ENCODE results near the gene RNF148.

The RNF148 gene

DNA sequence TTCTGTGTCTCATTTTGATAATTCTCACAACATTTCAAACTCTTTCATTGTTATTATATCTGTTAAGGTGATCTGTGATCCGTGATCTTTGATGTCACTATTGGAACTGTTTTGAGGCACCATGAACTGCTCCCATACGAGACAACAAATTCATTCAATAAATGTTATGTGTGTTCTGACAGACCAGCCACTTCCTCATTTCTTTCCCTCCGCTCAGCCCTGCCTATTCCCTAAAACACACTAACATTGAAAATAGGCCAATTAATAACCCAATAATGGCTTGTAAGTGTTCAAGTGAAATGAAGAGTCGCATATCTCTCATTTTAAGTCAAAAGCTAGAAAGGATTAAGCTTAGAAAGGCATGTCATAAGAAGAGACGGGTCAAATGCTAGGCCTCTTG lies 49.0 kb downstream of the RNF148 start:
- no peak overlapping the region for H3K27ac ChIP-seq (ENCODE audit: low read length)
- no peaks in the 10 kb centered on the region for H3K27me3 ChIP-seq (replicated peaks; ENCODE audit: insufficient read depth, low read length)
- TF ChIP-seq EZH2 (optimal IDR thresholded peaks at IDR 0.05; ENCODE audit: low read depth, low read length) (no peak), EZH2phosphoT487 (IDR thresholded peaks at IDR 0.05; ENCODE audit: low read length) (no peak)
- TF ChIP-seq, protein P1, sequence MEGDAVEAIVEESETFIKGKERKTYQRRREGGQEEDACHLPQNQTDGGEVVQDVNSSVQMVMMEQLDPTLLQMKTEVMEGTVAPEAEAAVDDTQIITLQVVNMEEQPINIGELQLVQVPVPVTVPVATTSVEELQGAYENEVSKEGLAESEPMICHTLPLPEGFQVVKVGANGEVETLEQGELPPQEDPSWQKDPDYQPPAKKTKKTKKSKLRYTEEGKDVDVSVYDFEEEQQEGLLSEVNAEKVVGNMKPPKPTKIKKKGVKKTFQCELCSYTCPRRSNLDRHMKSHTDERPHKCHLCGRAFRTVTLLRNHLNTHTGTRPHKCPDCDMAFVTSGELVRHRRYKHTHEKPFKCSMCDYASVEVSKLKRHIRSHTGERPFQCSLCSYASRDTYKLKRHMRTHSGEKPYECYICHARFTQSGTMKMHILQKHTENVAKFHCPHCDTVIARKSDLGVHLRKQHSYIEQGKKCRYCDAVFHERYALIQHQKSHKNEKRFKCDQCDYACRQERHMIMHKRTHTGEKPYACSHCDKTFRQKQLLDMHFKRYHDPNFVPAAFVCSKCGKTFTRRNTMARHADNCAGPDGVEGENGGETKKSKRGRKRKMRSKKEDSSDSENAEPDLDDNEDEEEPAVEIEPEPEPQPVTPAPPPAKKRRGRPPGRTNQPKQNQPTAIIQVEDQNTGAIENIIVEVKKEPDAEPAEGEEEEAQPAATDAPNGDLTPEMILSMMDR (IDR thresholded peaks at IDR 0.05; ENCODE audit: low read length), result no peak
- H3K36me3 ChIP-seq (replicated peaks; ENCODE audit: insufficient read depth, low read length), result no peaks in the 10 kb centered on the region
- no peaks in the 10 kb centered on the region for H3K4me1 ChIP-seq (ENCODE audit: low read length)
- no peak overlapping the region for H3K4me2 ChIP-seq (ENCODE audit: low read depth, low read length)
- no peak overlapping the region for H3K9ac ChIP-seq (ENCODE audit: low read length)
- H3F3A ChIP-seq (ENCODE audit: insufficient read depth, low read length), result no peaks in the 10 kb centered on the region
- H3K79me2 ChIP-seq (ENCODE audit: low read length), result no peaks in the 10 kb centered on the region
- H4K20me1 ChIP-seq (ENCODE audit: insufficient read depth, low read length), result no peaks in the 10 kb centered on the region
- no peak overlapping the region for H3K4me3 ChIP-seq (ENCODE audit: low read length)
- DNase-seq, result no peak
- no peaks in the 10 kb centered on the region for H3K9me2 ChIP-seq (replicated peaks; ENCODE audit: insufficient read depth, low read length)
- H3K9me3 ChIP-seq (replicated peaks; ENCODE audit: insufficient read depth, low read length), result no peaks in the 10 kb centered on the region
- no peak overlapping the region for H2AFZ ChIP-seq (ENCODE audit: low read length)

DNA sequence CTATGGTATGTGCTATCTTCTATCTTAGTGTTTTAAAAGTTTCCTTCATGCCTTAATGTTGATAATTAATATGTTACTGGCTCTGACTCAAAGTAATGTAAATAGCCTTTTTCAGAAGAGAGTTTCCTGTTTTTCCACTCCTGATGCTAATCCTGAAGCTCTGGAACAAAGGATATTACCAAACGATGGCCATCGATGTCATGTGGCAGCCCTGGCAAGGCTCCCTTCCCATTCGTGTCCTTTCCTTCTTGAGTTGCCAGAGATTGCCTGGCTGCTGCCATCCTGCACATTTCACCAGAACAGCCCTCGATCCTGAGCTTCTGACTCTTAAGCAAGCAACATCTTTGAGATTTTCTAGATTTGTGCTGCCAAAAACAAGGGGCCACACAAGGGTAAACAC lies 49.8 kb downstream of the RNF148 start:
- no peak overlapping the region for H2AFZ ChIP-seq (ENCODE audit: low read length)
- no peaks in the 10 kb centered on the region for H3F3A ChIP-seq (ENCODE audit: insufficient read depth, low read length)
- H3K79me2 ChIP-seq (ENCODE audit: low read length), result no peaks in the 10 kb centered on the region
- no peaks in the 10 kb centered on the region for H3K36me3 ChIP-seq (replicated peaks; ENCODE audit: insufficient read depth, low read length)
- no peak overlapping the region for H3K4me2 ChIP-seq (ENCODE audit: low read depth, low read length)
- no peak overlapping the region for H3K4me3 ChIP-seq (ENCODE audit: low read length)
- H4K20me1 ChIP-seq (ENCODE audit: insufficient read depth, low read length), result no peaks in the 10 kb centered on the region
- no peaks in the 10 kb centered on the region for H3K27me3 ChIP-seq (replicated peaks; ENCODE audit: insufficient read depth, low read length)
- no peak overlapping the region for H3K27ac ChIP-seq (ENCODE audit: low read length)
- DNase-seq, result no peak
- no peak for TF ChIP-seq EZH2 (optimal IDR thresholded peaks at IDR 0.05; ENCODE audit: low read depth, low read length)
- TF ChIP-seq, protein P1 (IDR thresholded peaks at IDR 0.05; ENCODE audit: low read length), result no peak
- H3K9me3 ChIP-seq (replicated peaks; ENCODE audit: insufficient read depth, low read length), result no peaks in the 10 kb centered on the region
- H3K4me1 ChIP-seq (ENCODE audit: low read length), result no peaks in the 10 kb centered on the region
- H3K9ac ChIP-seq (ENCODE audit: low read length), result no peak overlapping the region
- no peaks in the 10 kb centered on the region for H3K9me2 ChIP-seq (replicated peaks; ENCODE audit: insufficient read depth, low read length)
